ENCODE results near the gene PRR20C. TPM values are rescaled to one million over a fixed set of nuclear protein-coding genes. Genes with fewer than 3 reads are reported as not detected.
"Not testable (repeated sequence)": the region's sequence is repeated elsewhere in the genome, so short reads cannot be mapped to it uniquely, and the experiment has no call there.

PRR20C gene
- polyA plus RNA-seq (ENCODE audit: insufficient read length) = not detected
- long read RNA-seq, donor 1 = 0 reads
- long read RNA-seq, donor 2 = 0 reads
- long read RNA-seq, donor 3 = 0 reads
- long read RNA-seq, donor 4 = 0 reads
- long read RNA-seq, donor 5 = 0 reads
- long read RNA-seq, donor 6 = 0 reads
- long read RNA-seq, donor 7 = 0 reads
- long read RNA-seq, donor 8 = 0 reads

- not testable (repeated sequence) for DNase-seq
These were observed at the start of gene PRR20C for GRCh38 chr13:57153761-57154160. PRR20C (plus strand) TSS chr13:57154061; CDS start chr13:57154448, 387 bp downstream.

GRCh38 chr13:57114945-57115344 is 38.9 kb upstream of the PRR20C start:
- DNase-seq = no peak

- no peak for DNase-seq
These were observed 30.2 kb upstream of the PRR20C start for GRCh38 chr13:57123681-57124080.

GRCh38 chr13:57128909-57129308 is 25.0 kb upstream of the PRR20C start:
- no peak for DNase-seq

- no peak for DNase-seq
These were observed 17.8 kb upstream of the PRR20C start for GRCh38 chr13:57136093-57136492.

- DNase-seq = no peak
These were observed 16.3 kb upstream of the PRR20C start for GRCh38 chr13:57137585-57137984.

GRCh38 chr13:57138988-57139387 is 14.9 kb upstream of the PRR20C start:
- no peak for DNase-seq

GRCh38 chr13:57139781-57140180 is 14.1 kb upstream of the PRR20C start:
- not testable (repeated sequence) for DNase-seq

GRCh38 chr13:57140235-57140968 is 13.5 kb upstream of the PRR20C start, which contains the start of gene PRR20A:
PRR20A (plus strand) TSS chr13:57140918; CDS start chr13:57141305, 387 bp downstream.
- DNase-seq = not testable (repeated sequence)

- DNase-seq = not testable (repeated sequence)
These were observed 6.7 kb upstream of the PRR20C start, which contains the start of gene PRR20B for GRCh38 chr13:57147188-57147587. PRR20B (plus strand) TSS chr13:57147488; CDS start chr13:57147875, 387 bp downstream.

- not testable (repeated sequence) for DNase-seq
These were observed 5.8 kb upstream of the PRR20C start for GRCh38 chr13:57148106-57148505.

- DNase-seq = not testable (repeated sequence)
These were observed 6.5 kb downstream of the PRR20C start, which contains the start of gene PRR20D for GRCh38 chr13:57160332-57160731. PRR20D (plus strand) TSS chr13:57160632; CDS start chr13:57161019, 387 bp downstream.

- not testable (repeated sequence) for DNase-seq
These were observed 13.0 kb downstream of the PRR20C start, which contains the start of gene PRR20E for GRCh38 chr13:57166897-57167296. PRR20E (plus strand) TSS chr13:57167197; CDS start chr13:57167584, 387 bp downstream.

GRCh38 chr13:57191667-57192066 is 37.8 kb downstream of the PRR20C start:
- DNase-seq = no peak

Other genes starting within 250 kb of the PRR20C start
- not detected for gene PRR20A, start 13.1 kb upstream of the PRR20C start, polyA plus RNA-seq (ENCODE audit: insufficient read length)
- not detected for gene PRR20B, start 6.6 kb upstream of the PRR20C start, polyA plus RNA-seq (ENCODE audit: insufficient read length)
- not detected for gene PRR20D, start 6.6 kb downstream of the PRR20C start, polyA plus RNA-seq (ENCODE audit: insufficient read length)
- gene PRR20E, start 13.1 kb downstream of the PRR20C start, polyA plus RNA-seq (ENCODE audit: insufficient read length) = not detected